Measurements from ENCODE around the gene ADISSP. TPM values are rescaled to one million over a fixed set of nuclear protein-coding genes. Genes with fewer than 3 reads are reported as not detected.
A peak's percentile ranks its signal among the peaks of the same experiment; 100 is the strongest.

ADISSP gene
- total RNA-seq, 4 donors from 2014 or later = 14.4 to 32.4 (median 22.2) TPM

- TF ChIP-seq EP300 (IDR thresholded peaks at IDR 0.05) = no peak
- peak; percentile 92 to 98 (median 96) for TF ChIP-seq CTCF (IDR thresholded peaks at IDR 0.05)
- 25 to 26% methylated on average over 16 to 17 of the region's 18 CpGs for WGBS, 2 donors
- H3K36me3 ChIP-seq = no peaks in the 10 kb centered on the region
- peaks cover 0 to 17% (median 0%) of the 10 kb centered on the region in 4 donors for H3K4me1 ChIP-seq
- no peaks in the 10 kb centered on the region for H3K9me3 ChIP-seq
- no peak overlapping the region for H3K27ac ChIP-seq
- peak overlapping the region in 1 of 4 donors; percentile 26 for H3K4me3 ChIP-seq
- peak; percentile 68 to 88 for DNase-seq (ENCODE audit: low spot score in 2 of 2)
- H3K27me3 ChIP-seq = no peaks in the 10 kb centered on the region
Measured at GRCh38 chr20:3710703-3711483, 56.7 kb downstream of the ADISSP start.

- Histone ChIP-seq H3K27ac (no peak overlapping the region), H3K27me3 (no peaks in the 10 kb centered on the region), H3K4me3 (peak overlapping the region in 1 of 4 donors; percentile 8), H3K36me3 (no peaks in the 10 kb centered on the region), H3K9me3 (no peaks in the 10 kb centered on the region), H3K4me1 (peaks cover 0 to 17% (median 0%) of the 10 kb centered on the region in 4 donors)
- 35 to 59% methylated on average over 2 to 6 of the region's 6 CpGs for WGBS, 2 donors
- DNase-seq (ENCODE audit: low spot score in 2 of 2) = no peak
- TF ChIP-seq CTCF (IDR thresholded peaks at IDR 0.05) (no peak), EP300 (IDR thresholded peaks at IDR 0.05) (peak in 1 of 2 donors; percentile 38)
Measured at GRCh38 chr20:3710011-3710466, 57.5 kb downstream of the ADISSP start.

GRCh38 chr20:3707508-3707899 is 60.0 kb downstream of the ADISSP start:
- Histone ChIP-seq H3K4me1 (peaks cover 0 to 17% (median 0%) of the 10 kb centered on the region in 4 donors), H3K27ac (no peak overlapping the region), H3K4me3 (no peak overlapping the region), H3K36me3 (no peaks in the 10 kb centered on the region), H3K9me3 (no peaks in the 10 kb centered on the region), H3K27me3 (no peaks in the 10 kb centered on the region)
- no peak for DNase-seq (ENCODE audit: low spot score in 2 of 2)
- 87 to 91% methylated on average over 3 of the region's 3 CpGs for WGBS, 2 donors
- no peak for TF ChIP-seq CTCF (IDR thresholded peaks at IDR 0.05)
- no peak for TF ChIP-seq POLR2A (IDR thresholded peaks at IDR 0.05)
- no peak for TF ChIP-seq EP300 (IDR thresholded peaks at IDR 0.05)

GRCh38 chr20:3706774-3707507 is 60.6 kb downstream of the ADISSP start:
- Histone ChIP-seq H3K9me3 (no peaks in the 10 kb centered on the region), H3K27me3 (no peaks in the 10 kb centered on the region), H3K4me3 (no peak overlapping the region), H3K4me1 (peaks cover 0 to 17% (median 0%) of the 10 kb centered on the region in 4 donors), H3K27ac (no peak overlapping the region), H3K36me3 (no peaks in the 10 kb centered on the region)
- no peak for TF ChIP-seq POLR2A (IDR thresholded peaks at IDR 0.05)
- no peak for TF ChIP-seq CTCF (IDR thresholded peaks at IDR 0.05)
- no peak for TF ChIP-seq EP300 (IDR thresholded peaks at IDR 0.05)
- no peak for DNase-seq (ENCODE audit: low spot score in 2 of 2)
- whole genome bisulfite sequencing, 2 donors = 52 to 74% methylated on average over 5 to 6 of the region's 10 CpGs

Measured in tibial nerve (tissue), 4 donors.